Adrenal gland (tissue), 5 donors: ENCODE results near the gene ELL2.

Experiments used
- POLR2A ChIP-seq, 2 donors: fragments of 450-650 bp; IDR thresholded peaks; one replicate each; pipeline ENCODE4 v1.6.1; 2017; ENCODE audit warnings: antibody characterized with exemption in 2 of 2, mild to moderate bottlenecking in 2 of 2, moderate library complexity in 1 of 2
- TF ChIP-seq, protein P1 (sequence below), 6 experiments: fragments of 450-650 bp in 4 of 6; fragments of 200-600 bp in 2 of 6; sonication (generic) in 1 of 6; IDR thresholded peaks; 1 replicate in 5 of 6; 2 replicates in 1 of 6; pipeline versions ENCODE4 v1.5.1 to v1.8.0; 2016 to 2021; ENCODE audit warnings: antibody characterized with exemption in 6 of 6, mild to moderate bottlenecking in 2 of 6, moderate library complexity in 1 of 6
- donor health status: DM: no; HTN: no; CAD: no.

DNA sequence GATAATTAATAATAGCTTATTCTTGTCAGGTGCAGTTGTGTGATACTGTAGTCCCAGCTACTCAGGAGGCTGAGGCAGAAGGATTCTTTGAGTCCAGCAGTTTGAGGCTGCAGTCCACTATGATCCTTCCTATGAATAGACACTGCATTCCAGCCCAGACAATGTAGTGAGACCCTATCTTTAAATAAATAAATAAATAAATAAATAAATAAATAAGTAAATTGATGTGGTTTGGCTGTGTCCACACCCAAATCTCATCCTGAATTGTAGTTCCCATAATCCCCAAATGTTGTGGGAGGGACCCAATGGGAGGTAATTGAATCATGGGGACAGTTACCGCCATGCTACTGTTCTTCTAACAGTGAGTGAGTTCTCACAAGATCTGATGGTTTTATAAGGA, 5.6 kb upstream of the ELL2 start:
- TF ChIP-seq, protein P1, sequence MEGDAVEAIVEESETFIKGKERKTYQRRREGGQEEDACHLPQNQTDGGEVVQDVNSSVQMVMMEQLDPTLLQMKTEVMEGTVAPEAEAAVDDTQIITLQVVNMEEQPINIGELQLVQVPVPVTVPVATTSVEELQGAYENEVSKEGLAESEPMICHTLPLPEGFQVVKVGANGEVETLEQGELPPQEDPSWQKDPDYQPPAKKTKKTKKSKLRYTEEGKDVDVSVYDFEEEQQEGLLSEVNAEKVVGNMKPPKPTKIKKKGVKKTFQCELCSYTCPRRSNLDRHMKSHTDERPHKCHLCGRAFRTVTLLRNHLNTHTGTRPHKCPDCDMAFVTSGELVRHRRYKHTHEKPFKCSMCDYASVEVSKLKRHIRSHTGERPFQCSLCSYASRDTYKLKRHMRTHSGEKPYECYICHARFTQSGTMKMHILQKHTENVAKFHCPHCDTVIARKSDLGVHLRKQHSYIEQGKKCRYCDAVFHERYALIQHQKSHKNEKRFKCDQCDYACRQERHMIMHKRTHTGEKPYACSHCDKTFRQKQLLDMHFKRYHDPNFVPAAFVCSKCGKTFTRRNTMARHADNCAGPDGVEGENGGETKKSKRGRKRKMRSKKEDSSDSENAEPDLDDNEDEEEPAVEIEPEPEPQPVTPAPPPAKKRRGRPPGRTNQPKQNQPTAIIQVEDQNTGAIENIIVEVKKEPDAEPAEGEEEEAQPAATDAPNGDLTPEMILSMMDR (IDR thresholded peaks at IDR 0.05): no peak
- TF ChIP-seq POLR2A (IDR thresholded peaks at IDR 0.05): no peak
